Keratinocyte (primary cell): ENCODE data around the gene FASTKD3.

Source experiments
- CTCF ChIP-seq, 3 experiments: IDR thresholded peaks in 1 of 3; conservative IDR thresholded peaks in 1 of 3; optimal IDR thresholded peaks in 1 of 3; 2 replicates in 2 of 3; 3 replicates in 1 of 3; pipeline versions ENCODE3 to v1.5.1; 2011; ENCODE audit warnings: low read length in 3 of 3, mild to moderate bottlenecking in 3 of 3, moderate library complexity in 2 of 3, control low read depth in 1 of 3, inconsistent platforms in 1 of 3; ENCODE audit not compliant: insufficient read depth in 2 of 3; ENCODE audit errors: extremely low read depth in 1 of 3
- EZH2 ChIP-seq: IDR thresholded peaks from one replicate; pipeline ENCODE4 v1.6.1; 2012; ENCODE audit warnings: inconsistent platforms, mild to moderate bottlenecking, low read length, moderate library complexity

GRCh38 chr5:7855611-7856010, 13.2 kb downstream of the FASTKD3 start:
- TF ChIP-seq CTCF (optimal IDR thresholded peaks at IDR 0.05 in 1 of 3, IDR thresholded peaks at IDR 0.05 in 1 of 3, conservative IDR thresholded peaks at IDR 0.05 in 1 of 3; ENCODE audit: extremely low read depth in 1 of 3, insufficient read depth in 2 of 3, low read length in 3 of 3) = no peak
- TF ChIP-seq EZH2 = no peak
